MCF 10A (cell line): ENCODE data around the gene EXOC3L1. TPM values are rescaled to one million over a fixed set of nuclear protein-coding genes. Genes with fewer than 3 reads are reported as not detected.

ENCODE experiments used
- BruUV-seq: library from RNA; stranded (reverse); fragments of 400-500 nt; replicated peaks from 2 replicates; lab custom pipeline; 2021; lab: Mats Ljungman, UMichigan
- CTCF ChIA-PET: fragments of 300-600 bp; sonication (Branson Sonifier 250); formaldehyde crosslinking; extraction: SDS; loops from one replicate; lab custom pipeline; 2021; ENCODE audit warnings: antibody characterized with exemption, inconsistent platforms; lab: Yijun Ruan, JAX
- POLR2A ChIA-PET: fragments of 300-600, 350-650 bp; sonication (Branson Sonifier 250); formaldehyde crosslinking; extraction: SDS; loops from one replicate; lab custom pipeline; 2020; ENCODE audit warnings: antibody characterized with exemption, inconsistent platforms; lab: Yijun Ruan, JAX
- DNase-seq: peaks from one replicate; pipeline ENCODE4 v3.0.0-alpha.2; 2018; ENCODE audit not compliant: unreplicated experiment
- H3K27ac Mint-ChIP-seq: one replicate; pipeline ENCODE4 v1.8.0; 2022; ENCODE audit warnings: mild to moderate bottlenecking, low read depth, mixed read lengths; ENCODE audit not compliant: unreplicated experiment
- H3K27me3 Mint-ChIP-seq: one replicate; pipeline ENCODE4 v1.8.0; 2022; ENCODE audit warnings: mixed read lengths; ENCODE audit not compliant: insufficient read depth, unreplicated experiment
- H3K36me3 Mint-ChIP-seq: one replicate; pipeline ENCODE4 v1.8.0; 2022; ENCODE audit warnings: mild to moderate bottlenecking, moderate library complexity, mixed read lengths; ENCODE audit not compliant: insufficient read depth, unreplicated experiment
- H3K4me1 Mint-ChIP-seq: one replicate; pipeline ENCODE4 v1.8.0; 2022; ENCODE audit warnings: mixed read lengths; ENCODE audit not compliant: insufficient read depth, unreplicated experiment
- H3K4me3 Mint-ChIP-seq: one replicate; pipeline ENCODE4 v1.8.0; 2022; ENCODE audit warnings: mild to moderate bottlenecking, moderate library complexity, mixed read lengths; ENCODE audit not compliant: unreplicated experiment
- H3K9me3 Mint-ChIP-seq: one replicate; pipeline ENCODE4 v1.8.0; 2022; ENCODE audit warnings: mixed read lengths; ENCODE audit not compliant: unreplicated experiment
- intact Hi-C: fragments of 100-400 bp; cut with micrococcal nuclease; formaldehyde crosslinking; loops from 2 replicates; pipeline ENCODE4 v1.14.1; 2022
- total RNA-seq: library from RNA; stranded (reverse); gene quantifications from 2 replicates; pipeline ENCODE4 v1.2.3, GENCODE V29; 2022
- TF ChIP-seq, protein P1 (sequence below): fragments of 200-600 bp; IDR thresholded peaks from one replicate; pipeline ENCODE4 v1.8.0; 2022; ENCODE audit warnings: antibody characterized with exemption, mild to moderate bottlenecking; ENCODE audit not compliant: unreplicated experiment

The EXOC3L1 gene
- total RNA-seq, 1 experiment from 2014 or later = not detected

DNA sequence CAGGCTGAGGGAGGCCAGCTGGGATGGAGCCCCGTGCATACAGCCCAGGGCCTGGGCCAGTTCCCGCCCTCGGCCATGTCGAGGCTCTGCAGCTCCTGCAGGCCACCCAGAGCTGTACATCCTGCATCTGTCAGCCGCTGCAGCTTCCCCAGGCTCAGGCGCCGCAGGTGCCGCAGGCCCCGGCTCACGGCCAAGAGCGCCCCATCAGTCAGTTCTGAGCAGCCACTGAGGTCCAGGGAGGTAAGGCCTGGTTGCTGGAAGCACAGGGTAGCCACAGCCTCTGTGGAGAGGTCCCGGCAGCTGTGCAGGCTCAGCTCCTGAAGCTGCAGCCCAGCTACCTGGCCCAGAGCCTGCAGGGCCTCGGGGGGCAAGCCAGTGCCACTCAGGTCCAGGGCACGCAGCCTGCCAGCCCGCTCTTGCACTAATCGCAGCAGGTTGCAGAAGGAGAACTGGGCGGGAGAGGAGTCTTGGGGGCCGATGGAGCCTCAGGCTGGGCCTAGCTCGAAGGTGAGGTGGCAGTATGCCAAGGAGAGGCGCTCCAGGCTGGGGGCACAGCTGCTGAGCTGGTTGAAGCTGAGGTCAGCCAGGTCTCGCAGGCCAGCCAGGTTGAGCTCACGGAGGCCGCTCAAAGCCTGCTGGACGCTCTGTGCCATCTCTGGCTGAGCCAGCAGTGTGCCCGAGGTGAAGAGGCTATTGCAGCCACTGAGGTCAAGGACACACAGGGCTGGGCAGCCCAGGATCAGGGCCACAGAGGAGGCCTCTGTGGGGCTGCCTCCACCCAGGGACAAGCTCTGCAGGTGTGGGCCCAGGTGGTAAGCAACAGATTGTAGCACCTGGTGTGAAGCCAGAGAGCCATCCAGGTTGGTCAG is 20.4 kb upstream of the EXOC3L1 start:
- BruUV-seq = no TSS peak
- CTCF ChIA-PET = interaction anchor here (0.6 to 4.4 kb wide), 3 partner anchors 12 to 1896 kb away, joined by 3 to 29 read pairs (median 3); partner anchors contain the start of gene ELMO3
- no peaks in the 10 kb centered on the region for H3K9me3 Mint-ChIP-seq

DNA sequence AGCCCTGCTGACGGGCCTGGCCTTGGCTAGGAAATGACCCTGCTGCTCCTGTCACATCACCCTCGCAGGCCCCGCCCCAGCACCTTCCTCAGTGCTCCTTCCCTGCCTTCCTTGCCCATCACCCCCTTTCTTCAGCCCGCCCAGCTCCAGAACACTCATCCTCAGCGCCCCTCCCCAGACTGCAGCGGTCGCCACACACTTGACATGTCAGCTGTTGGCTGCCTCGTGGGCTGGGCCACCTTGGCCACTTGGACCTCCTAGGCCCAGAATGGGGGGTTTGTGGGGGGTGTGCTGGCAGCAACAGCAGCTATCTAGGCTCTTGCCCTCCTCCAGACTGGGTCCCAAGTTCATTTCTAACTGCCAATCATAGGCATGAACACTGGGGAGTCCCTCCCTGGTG is 19.6 kb upstream of the EXOC3L1 start:
- DNase-seq = no peak
- peaks cover 20% of the 10 kb centered on the region for H3K36me3 Mint-ChIP-seq
- TF ChIP-seq, protein P1, sequence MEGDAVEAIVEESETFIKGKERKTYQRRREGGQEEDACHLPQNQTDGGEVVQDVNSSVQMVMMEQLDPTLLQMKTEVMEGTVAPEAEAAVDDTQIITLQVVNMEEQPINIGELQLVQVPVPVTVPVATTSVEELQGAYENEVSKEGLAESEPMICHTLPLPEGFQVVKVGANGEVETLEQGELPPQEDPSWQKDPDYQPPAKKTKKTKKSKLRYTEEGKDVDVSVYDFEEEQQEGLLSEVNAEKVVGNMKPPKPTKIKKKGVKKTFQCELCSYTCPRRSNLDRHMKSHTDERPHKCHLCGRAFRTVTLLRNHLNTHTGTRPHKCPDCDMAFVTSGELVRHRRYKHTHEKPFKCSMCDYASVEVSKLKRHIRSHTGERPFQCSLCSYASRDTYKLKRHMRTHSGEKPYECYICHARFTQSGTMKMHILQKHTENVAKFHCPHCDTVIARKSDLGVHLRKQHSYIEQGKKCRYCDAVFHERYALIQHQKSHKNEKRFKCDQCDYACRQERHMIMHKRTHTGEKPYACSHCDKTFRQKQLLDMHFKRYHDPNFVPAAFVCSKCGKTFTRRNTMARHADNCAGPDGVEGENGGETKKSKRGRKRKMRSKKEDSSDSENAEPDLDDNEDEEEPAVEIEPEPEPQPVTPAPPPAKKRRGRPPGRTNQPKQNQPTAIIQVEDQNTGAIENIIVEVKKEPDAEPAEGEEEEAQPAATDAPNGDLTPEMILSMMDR = no peak
- no peaks in the 10 kb centered on the region for H3K27me3 Mint-ChIP-seq
- no peaks in the 10 kb centered on the region for H3K9me3 Mint-ChIP-seq
- POLR2A ChIA-PET = interaction anchor here (1.1 to 9.4 kb wide), 3 partner anchors 17 to 37 kb away, joined by 3 to 87 read pairs (median 4); partner anchors contain the start of genes MATCAP1 and TMEM208
- BruUV-seq = no TSS peak
- peaks cover 36% of the 10 kb centered on the region for H3K4me1 Mint-ChIP-seq
- CTCF ChIA-PET = interaction anchor here (0.6 to 4.4 kb wide), 5 partner anchors 9 to 1896 kb away, joined by 3 to 29 read pairs (median 3); partner anchors contain the start of gene ELMO3
- H3K27ac Mint-ChIP-seq = no peak overlapping the region
- no peak overlapping the region for H3K4me3 Mint-ChIP-seq
- intact Hi-C loops = no loop called here

More for the DNA sequence above, 20.4 kb upstream of the EXOC3L1 start:
- intact Hi-C loops = no loop called here
- H3K36me3 Mint-ChIP-seq = peaks cover 19% of the 10 kb centered on the region
- no peak overlapping the region for H3K27ac Mint-ChIP-seq
- H3K4me1 Mint-ChIP-seq = peaks cover 36% of the 10 kb centered on the region
- no peak for DNase-seq
- TF ChIP-seq, protein P1 = no peak
- H3K4me3 Mint-ChIP-seq = no peak overlapping the region
- no peaks in the 10 kb centered on the region for H3K27me3 Mint-ChIP-seq
- POLR2A ChIA-PET = interaction anchor here (0.5 to 9.4 kb wide), 5 partner anchors 17 to 50 kb away, joined by 3 to 87 read pairs (median 3); partner anchors contain the start of genes MATCAP1 and TMEM208

DNA sequence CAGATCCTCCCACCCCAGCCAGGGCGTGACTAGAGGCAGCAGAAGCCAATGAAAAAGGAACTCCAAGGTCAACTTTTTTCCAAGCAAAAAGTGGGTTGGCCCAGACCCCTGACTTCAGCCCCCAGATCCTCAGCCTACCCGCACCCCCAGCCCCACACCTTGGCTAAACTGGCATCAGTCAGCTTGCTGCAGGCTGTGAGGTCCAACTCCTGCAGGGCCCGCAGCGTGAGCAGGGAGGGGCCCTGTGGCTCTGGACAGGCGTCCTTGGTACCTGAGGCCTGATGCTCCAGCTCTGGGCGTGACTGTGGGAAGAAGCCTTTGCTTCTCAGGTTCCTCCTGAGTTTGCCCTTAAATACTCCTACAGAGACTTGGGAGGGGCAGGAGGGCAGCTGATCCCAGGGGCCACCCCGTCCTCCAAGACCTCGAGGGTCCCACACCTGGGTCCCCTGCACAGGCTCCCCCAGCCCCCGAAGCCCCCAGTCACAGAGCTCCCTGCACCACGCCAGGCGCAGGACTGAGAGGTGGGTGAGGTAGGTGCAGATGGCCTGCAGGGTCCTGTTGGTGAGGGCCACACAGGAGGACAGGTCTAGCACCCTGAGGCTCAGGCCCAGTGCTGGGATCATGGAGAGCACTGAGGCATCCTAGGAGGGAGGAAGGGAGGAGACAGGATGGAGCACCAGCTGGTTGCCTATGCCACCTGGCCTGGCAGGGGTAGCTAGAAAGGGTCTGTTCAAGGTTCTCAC is 18.4 kb upstream of the EXOC3L1 start:
- DNase-seq = no peak
- CTCF ChIA-PET = interaction anchor here (0.5 to 4.4 kb wide), 7 partner anchors 10 to 243 kb away, joined by 3 to 29 read pairs (median 3); partner anchors contain the start of genes ELMO3 and TMEM208
- TF ChIP-seq, protein P1 = no peak
- peak overlapping the region; percentile 47 for H3K4me3 Mint-ChIP-seq
- H3K27me3 Mint-ChIP-seq = no peaks in the 10 kb centered on the region
- H3K4me1 Mint-ChIP-seq = peaks cover 35% of the 10 kb centered on the region
- POLR2A ChIA-PET = interaction anchor here (0.7 to 9.4 kb wide), 17 partner anchors 10 to 272 kb away, joined by 3 to 87 read pairs (median 4); partner anchors contain the start of genes ELMO3, FBXL8, MATCAP1 and TMEM208
- H3K36me3 Mint-ChIP-seq = peaks cover 27% of the 10 kb centered on the region
- no TSS peak for BruUV-seq
- intact Hi-C loops = no loop called here
- H3K9me3 Mint-ChIP-seq = no peaks in the 10 kb centered on the region
- H3K27ac Mint-ChIP-seq = peak overlapping the region; percentile 66
